Neural progenitor cell (in vitro differentiated cells): Measurements from ENCODE around the gene PACSIN2. TPM values are rescaled to one million over a fixed set of nuclear protein-coding genes. Genes with fewer than 3 reads are reported as not detected.

ENCODE experiments used
- DNase-seq: peaks from one replicate; pipeline ENCODE4 v3.0.0-alpha.2; 2016; ENCODE audit warnings: low spot score
- H2AFZ ChIP-seq: fragments of 200-600 bp; sonication (generic); replicated peaks from 2 replicates; pipeline ENCODE4 v1.6.1; 2016; ENCODE audit warnings: antibody characterized with exemption
- H3F3A ChIP-seq: fragments of 200-600 bp; sonication (generic); 2 replicates; pipeline ENCODE4 v1.6.1; 2016; ENCODE audit warnings: antibody characterized with exemption, low read depth
- H3K27ac ChIP-seq: fragments of 200-600 bp; sonication (generic); 2 replicates; pipeline ENCODE4 v1.5.1; 2016; ENCODE audit warnings: mild to moderate bottlenecking
- H3K27me3 ChIP-seq: fragments of 200-600 bp; sonication (generic); 2 replicates; pipeline ENCODE4 v1.6.1; 2016; ENCODE audit warnings: mild to moderate bottlenecking, moderate library complexity
- H3K36me3 ChIP-seq: fragments of 200-600 bp; sonication (generic); 2 replicates; pipeline ENCODE4 v1.5.1; 2016
- H3K4me1 ChIP-seq: fragments of 200-600 bp; sonication (generic); 2 replicates; pipeline ENCODE4 v1.6.1; 2016; ENCODE audit warnings: mixed run types
- H3K4me2 ChIP-seq: fragments of 200-600 bp; sonication (generic); 2 replicates; pipeline ENCODE4 v1.6.1; 2016
- H3K4me3 ChIP-seq: fragments of 200-600 bp; sonication (generic); 2 replicates; pipeline ENCODE4 v1.5.1; 2016
- H3K79me2 ChIP-seq: fragments of 200-600 bp; sonication (generic); 2 replicates; pipeline ENCODE4 v1.6.1; 2016; ENCODE audit warnings: low read depth
- H3K9ac ChIP-seq: fragments of 200-600 bp; sonication (generic); 2 replicates; pipeline ENCODE4 v1.6.1; 2016
- H3K9me3 ChIP-seq: fragments of 200-600 bp; sonication (generic); 2 replicates; pipeline ENCODE4 v1.5.1; 2016; ENCODE audit warnings: low read depth
- H4K20me1 ChIP-seq: fragments of 200-600 bp; sonication (generic); 2 replicates; pipeline ENCODE4 v1.6.1; 2016; ENCODE audit warnings: low read depth
- H3K27ac Mint-ChIP-seq: 3 replicates; pipeline ENCODE4 v1.8.0; 2021; ENCODE audit warnings: mixed read lengths
- H3K27me3 Mint-ChIP-seq: 2 replicates; pipeline ENCODE4 v1.8.0; 2022; ENCODE audit warnings: low read depth, mild to moderate bottlenecking, inconsistent platforms, moderate library complexity, mixed read lengths; ENCODE audit not compliant: insufficient read depth
- H3K36me3 Mint-ChIP-seq: 3 replicates; pipeline ENCODE4 v1.8.0; 2021; ENCODE audit warnings: mixed read lengths
- H3K4me1 Mint-ChIP-seq: 3 replicates; pipeline ENCODE4 v1.8.0; 2021; ENCODE audit warnings: mixed read lengths
- H3K4me3 Mint-ChIP-seq: 3 replicates; pipeline ENCODE4 v1.8.0; 2021; ENCODE audit warnings: mild to moderate bottlenecking, moderate library complexity, mixed read lengths
- H3K9me3 Mint-ChIP-seq: 3 replicates; pipeline ENCODE4 v1.8.0; 2020; ENCODE audit warnings: mixed read lengths
- CTCF ChIP-seq: fragments of 200-600 bp; sonication (generic); IDR thresholded peaks from 2 replicates; pipeline ENCODE4 v1.5.1; 2017; ENCODE audit warnings: antibody characterized with exemption, mild to moderate bottlenecking
- EZH2 ChIP-seq: fragments of 200-600 bp; sonication (generic); IDR thresholded peaks from 2 replicates; pipeline ENCODE4 v1.6.1; 2017; ENCODE audit warnings: antibody characterized with exemption, mild to moderate bottlenecking, moderate library complexity
- EZH2phosphoT487 ChIP-seq: fragments of 200-600 bp; sonication (generic); IDR thresholded peaks from 2 replicates; pipeline ENCODE4 v1.6.1; 2017; ENCODE audit warnings: antibody characterized with exemption
- total RNA-seq: library from RNA; depleted of rRNA; stranded (reverse); fragments of >200 nt; gene quantifications from 2 replicates; pipeline ENCODE4 v1.2.3, GENCODE V29; 2015; ENCODE audit warnings: low replicate concordance

Gene PACSIN2
- total RNA-seq, 1 donor from 2014 or later: 38.1 TPM

DNA sequence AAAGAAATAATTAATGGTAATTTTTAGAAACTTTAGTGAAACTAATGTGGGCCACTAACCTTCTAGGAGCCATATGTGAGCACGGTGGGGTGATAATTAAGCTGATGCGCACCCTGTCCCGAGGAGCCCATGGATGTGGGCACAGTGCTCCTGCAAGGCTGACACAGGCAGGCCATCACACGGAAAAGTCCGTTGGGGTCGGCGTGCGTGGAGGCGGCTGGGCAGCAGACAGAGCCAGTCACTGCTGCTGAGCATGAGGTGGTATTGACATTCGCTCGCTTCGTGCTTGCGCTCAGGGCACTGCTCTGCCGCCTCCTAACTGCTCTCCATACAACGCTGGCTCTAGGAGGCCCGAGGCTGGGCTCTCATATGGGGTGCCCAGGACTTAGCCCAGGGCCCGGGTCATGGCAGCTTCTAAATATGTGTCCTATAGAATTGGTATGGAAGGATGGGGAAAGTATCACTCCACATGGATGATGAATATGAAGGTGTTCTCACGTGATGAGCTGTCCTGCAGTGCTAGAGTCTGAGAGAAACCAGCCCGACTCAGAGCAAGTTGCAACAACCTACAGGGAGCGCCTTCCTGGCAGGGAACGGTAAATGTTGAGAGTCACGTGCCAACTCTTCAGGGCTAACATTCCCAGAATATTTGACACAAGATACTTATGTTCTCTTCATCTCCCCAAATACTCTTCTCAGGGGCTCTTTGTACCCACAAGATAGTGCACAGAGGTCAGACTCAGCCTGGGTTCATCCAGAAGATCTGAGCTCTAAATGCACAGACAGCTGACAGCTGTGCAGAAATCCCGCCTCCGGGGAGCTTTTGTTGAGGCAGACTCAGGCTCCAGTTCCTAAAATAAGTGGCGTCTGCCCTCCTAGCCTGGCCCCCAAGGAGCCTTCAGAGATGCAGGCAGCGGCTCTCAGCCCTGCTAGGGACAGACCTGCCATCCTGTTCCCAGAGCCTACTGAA, 107.3 kb downstream of the PACSIN2 start:
- H3K79me2 ChIP-seq: peaks cover 25% of the 10 kb centered on the region
- no peaks in the 10 kb centered on the region for H3K27me3 ChIP-seq
- Mint-ChIP-seq H3K4me3 (peak overlapping the region; percentile 8), H3K4me1 (peaks cover 39% of the 10 kb centered on the region), H3K36me3 (peaks cover 10% of the 10 kb centered on the region), H3K27me3 (peaks cover 2% of the 10 kb centered on the region), H3K27ac (no peak overlapping the region), H3K9me3 (no peaks in the 10 kb centered on the region)
- no peak overlapping the region for H3K4me2 ChIP-seq
- H3K4me1 ChIP-seq: peaks cover 21% of the 10 kb centered on the region
- H3K9ac ChIP-seq: peak overlapping the region; percentile 37
- TF ChIP-seq CTCF (no peak), EZH2phosphoT487 (no peak), EZH2 (no peak)
- no peaks in the 10 kb centered on the region for H3K9me3 ChIP-seq
- no peaks in the 10 kb centered on the region for H3K36me3 ChIP-seq
- H3K4me3 ChIP-seq: no peak overlapping the region
- H2AFZ ChIP-seq: no peak overlapping the region
- H4K20me1 ChIP-seq: peaks cover 91% of the 10 kb centered on the region
- H3K27ac ChIP-seq: no peak overlapping the region
- peaks cover 6% of the 10 kb centered on the region for H3F3A ChIP-seq
- DNase-seq: peak; percentile 27

DNA sequence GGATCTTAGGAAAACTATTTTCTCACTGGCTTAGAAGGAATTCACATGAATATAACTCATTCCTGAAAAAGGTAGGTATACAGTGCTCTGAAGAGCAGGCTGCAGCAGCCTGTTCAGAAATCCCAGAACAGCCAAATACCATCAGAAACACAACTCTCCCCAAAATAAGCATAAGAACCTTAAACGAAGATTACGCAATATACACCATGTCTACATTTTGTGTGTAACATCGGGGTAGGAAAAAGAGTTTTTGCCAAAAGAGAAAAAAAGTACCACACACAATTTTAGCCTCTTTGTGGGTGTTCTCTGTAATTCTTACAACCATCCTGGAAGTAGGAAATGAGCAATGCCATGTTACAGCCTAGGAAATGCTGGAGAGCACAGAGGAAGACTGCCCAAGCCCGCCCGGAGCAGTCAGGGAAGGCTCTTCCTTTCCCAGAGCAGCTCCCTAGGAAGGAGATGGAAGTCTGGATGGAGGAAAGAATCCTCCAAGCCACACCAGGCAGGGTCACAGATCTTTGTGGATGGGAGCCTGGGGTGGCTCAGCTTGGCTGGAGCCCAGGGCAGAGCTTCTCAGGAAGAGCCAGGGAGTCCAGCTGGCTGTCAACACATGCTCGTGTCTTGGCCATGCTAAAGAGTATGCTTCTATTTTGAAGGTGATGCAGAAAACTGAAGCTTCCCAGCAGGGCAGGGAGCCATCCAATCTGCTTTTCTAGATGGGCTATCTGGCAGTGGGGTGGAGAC, 108.2 kb downstream of the PACSIN2 start:
- Histone ChIP-seq H4K20me1 (peaks cover 93% of the 10 kb centered on the region), H3K4me3 (no peak overlapping the region), H3K36me3 (no peaks in the 10 kb centered on the region), H3K79me2 (peaks cover 19% of the 10 kb centered on the region), H2AFZ (no peak overlapping the region), H3F3A (peaks cover 6% of the 10 kb centered on the region), H3K27ac (no peak overlapping the region), H3K4me2 (no peak overlapping the region), H3K9ac (no peak overlapping the region), H3K9me3 (no peaks in the 10 kb centered on the region), H3K27me3 (no peaks in the 10 kb centered on the region), H3K4me1 (peaks cover 21% of the 10 kb centered on the region)
- Mint-ChIP-seq H3K36me3 (peaks cover 8% of the 10 kb centered on the region), H3K9me3 (no peaks in the 10 kb centered on the region), H3K27me3 (no peaks in the 10 kb centered on the region), H3K4me1 (peaks cover 39% of the 10 kb centered on the region), H3K4me3 (no peak overlapping the region), H3K27ac (peak overlapping the region; percentile 21)
- no peak for DNase-seq
- TF ChIP-seq CTCF (no peak), EZH2phosphoT487 (no peak), EZH2 (no peak)

GRCh38 chr22:42905702-42906183, 109.2 kb downstream of the PACSIN2 start:
- Mint-ChIP-seq H3K9me3 (no peaks in the 10 kb centered on the region), H3K4me1 (peaks cover 39% of the 10 kb centered on the region), H3K27me3 (no peaks in the 10 kb centered on the region), H3K4me3 (no peak overlapping the region), H3K36me3 (peaks cover 3% of the 10 kb centered on the region), H3K27ac (no peak overlapping the region)
- H3K27ac ChIP-seq: no peak overlapping the region
- H3K4me3 ChIP-seq: no peak overlapping the region
- H3K9ac ChIP-seq: no peak overlapping the region
- no peaks in the 10 kb centered on the region for H3K27me3 ChIP-seq
- H2AFZ ChIP-seq: no peak overlapping the region
- TF ChIP-seq EZH2phosphoT487: no peak
- no peak for TF ChIP-seq EZH2
- TF ChIP-seq CTCF: no peak
- H3K4me2 ChIP-seq: no peak overlapping the region
- H4K20me1 ChIP-seq: peaks cover 98% of the 10 kb centered on the region
- peaks cover 6% of the 10 kb centered on the region for H3F3A ChIP-seq
- peaks cover 21% of the 10 kb centered on the region for H3K4me1 ChIP-seq
- no peaks in the 10 kb centered on the region for H3K36me3 ChIP-seq
- H3K79me2 ChIP-seq: peaks cover 19% of the 10 kb centered on the region
- no peak for DNase-seq
- no peaks in the 10 kb centered on the region for H3K9me3 ChIP-seq
